HEK293 (cell line): Measurements from ENCODE around the gene CHEK1.
A peak's percentile ranks its signal among the peaks of the same experiment; 100 is the strongest.

ENCODE experiments used
- GLIS2 ChIP-seq: fragments of 450-650 bp; formaldehyde crosslinking; IDR thresholded peaks from 2 replicates; pipeline ENCODE4 v1.5.1; 2016; ENCODE audit warnings: missing biosample characterization, missing genetic modification characterization
- IKZF3 ChIP-seq: fragments of 450-650 bp; IDR thresholded peaks from 2 replicates; pipeline ENCODE4 v1.5.0; 2018; ENCODE audit warnings: missing biosample characterization, mild to moderate bottlenecking, missing genetic modification characterization, moderate library complexity
- REPIN1 ChIP-seq: fragments of 450-650 bp; formaldehyde crosslinking; IDR thresholded peaks from 2 replicates; pipeline ENCODE4 v1.5.1; 2017; ENCODE audit warnings: missing biosample characterization, missing genetic modification characterization, low read depth
- YY1 ChIP-seq: fragments of 450-650 bp; formaldehyde crosslinking; IDR thresholded peaks from 2 replicates; pipeline ENCODE4 v1.5.1; 2018; ENCODE audit warnings: missing biosample characterization, missing genetic modification characterization
- ZNF133 ChIP-seq: fragments of 450-650 bp; formaldehyde crosslinking; IDR thresholded peaks from 2 replicates; pipeline ENCODE4 v1.5.1; 2016; ENCODE audit warnings: missing biosample characterization, missing genetic modification characterization
- ZNF146 ChIP-seq: fragments of 450-650 bp; formaldehyde crosslinking; IDR thresholded peaks from 2 replicates; pipeline ENCODE4 v1.5.1; 2016; ENCODE audit warnings: missing biosample characterization, missing genetic modification characterization
- ZNF16 ChIP-seq: fragments of 450-650 bp; formaldehyde crosslinking; IDR thresholded peaks from 2 replicates; pipeline ENCODE4 v1.5.1; 2016; ENCODE audit warnings: low read depth, missing biosample characterization, missing genetic modification characterization
- ZNF211 ChIP-seq: fragments of 450-650 bp; formaldehyde crosslinking; IDR thresholded peaks from 2 replicates; pipeline ENCODE4 v1.5.1; 2016; ENCODE audit warnings: low read depth, missing biosample characterization, missing genetic modification characterization
- ZNF426 ChIP-seq: fragments of 450-650 bp; formaldehyde crosslinking; IDR thresholded peaks from 2 replicates; pipeline ENCODE4 v1.5.1; 2017; ENCODE audit warnings: missing biosample characterization, missing genetic modification characterization, mild to moderate bottlenecking, inconsistent platforms, moderate library complexity
- ZNF433 ChIP-seq: fragments of 450-650 bp; formaldehyde crosslinking; IDR thresholded peaks from 2 replicates; pipeline ENCODE4 v1.5.1; 2016; ENCODE audit warnings: missing biosample characterization, missing genetic modification characterization, low read depth
- ZNF596 ChIP-seq: fragments of 450-650 bp; IDR thresholded peaks from 2 replicates; pipeline ENCODE4 v1.5.0; 2018; ENCODE audit warnings: missing biosample characterization, mild to moderate bottlenecking, missing genetic modification characterization, moderate library complexity
- ZNF621 ChIP-seq: fragments of 450-650 bp; formaldehyde crosslinking; IDR thresholded peaks from 2 replicates; pipeline ENCODE4 v1.5.1; 2017; ENCODE audit warnings: missing biosample characterization, missing genetic modification characterization
- ZNF626 ChIP-seq: fragments of 450-650 bp; sonication (Bioruptor Pico); formaldehyde crosslinking; IDR thresholded peaks from 2 replicates; pipeline ENCODE4 v1.5.1; 2018; ENCODE audit warnings: missing biosample characterization, missing genetic modification characterization, inconsistent platforms
- ZNF664 ChIP-seq: fragments of 450-650 bp; formaldehyde crosslinking; IDR thresholded peaks from 2 replicates; pipeline ENCODE4 v1.5.1; 2016; ENCODE audit warnings: missing biosample characterization, missing genetic modification characterization
- ZNF777 ChIP-seq: fragments of 450-650 bp; formaldehyde crosslinking; IDR thresholded peaks from 2 replicates; pipeline ENCODE4 v1.5.1; 2017; ENCODE audit warnings: missing biosample characterization, missing genetic modification characterization, borderline replicate concordance
- TF ChIP-seq, protein P1 (sequence below): fragments of 450-650 bp; formaldehyde crosslinking; IDR thresholded peaks from 2 replicates; pipeline ENCODE4 v1.5.1; 2016; ENCODE audit warnings: missing biosample characterization, missing genetic modification characterization
- TF ChIP-seq, protein P2 (sequence below): fragments of 450-650 bp; formaldehyde crosslinking; IDR thresholded peaks from 2 replicates; pipeline ENCODE4 v1.5.1; 2016; ENCODE audit warnings: missing biosample characterization, missing genetic modification characterization
- TF ChIP-seq, protein P3 (sequence below): fragments of 450-650 bp; formaldehyde crosslinking; IDR thresholded peaks from 2 replicates; pipeline ENCODE4 v1.5.1; 2016; ENCODE audit warnings: missing biosample characterization, missing genetic modification characterization
- TF ChIP-seq, protein P4 (sequence below): fragments of 450-650 bp; formaldehyde crosslinking; IDR thresholded peaks from 2 replicates; pipeline ENCODE4 v1.5.1; 2016; ENCODE audit warnings: missing biosample characterization, missing genetic modification characterization, low read depth
- TF ChIP-seq, protein P5 (sequence below): fragments of 450-650 bp; formaldehyde crosslinking; conservative IDR thresholded peaks from 2 replicates; pipeline ENCODE4 v1.5.1; 2016; ENCODE audit warnings: low read depth, missing biosample characterization, missing genetic modification characterization
- TF ChIP-seq, protein P6 (sequence below): fragments of 450-650 bp; formaldehyde crosslinking; IDR thresholded peaks from 2 replicates; pipeline ENCODE4 v1.5.1; 2017; ENCODE audit warnings: missing biosample characterization, missing genetic modification characterization

CHEK1 gene

DNA sequence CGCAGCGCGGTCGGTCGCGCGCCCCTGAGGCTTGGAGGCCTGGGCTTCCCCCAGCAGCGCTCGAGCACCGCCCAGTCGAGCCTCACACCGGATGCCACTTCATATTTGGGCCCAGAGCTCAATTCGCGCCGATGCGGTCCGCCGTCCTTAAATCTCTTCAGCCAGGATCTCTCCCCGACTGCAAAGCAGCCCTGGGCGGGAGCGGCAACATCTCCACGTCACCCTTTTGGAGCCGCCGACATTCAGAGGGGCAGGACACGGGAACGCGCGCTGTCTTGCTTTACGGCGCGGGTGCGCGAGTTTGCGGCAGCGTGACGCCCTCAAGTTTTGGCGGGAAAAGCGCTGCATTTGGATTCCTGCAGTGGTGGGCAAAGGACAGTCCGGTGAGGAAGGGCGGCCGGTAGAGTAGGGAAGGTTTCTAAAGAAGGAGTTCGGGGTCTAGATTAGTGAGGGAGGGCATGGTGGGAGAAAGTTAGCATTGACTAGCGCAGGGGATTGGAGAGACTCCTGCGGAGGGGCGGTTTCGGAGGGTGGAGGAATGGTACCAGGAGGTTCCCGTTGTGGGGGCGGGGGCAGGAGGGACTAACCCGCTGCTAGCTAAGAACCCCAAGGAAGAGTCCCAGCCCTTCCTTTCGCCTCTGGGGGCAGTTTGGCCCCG lies 796 bp downstream of the CHEK1 start (continued):
- TF ChIP-seq ZNF777 (tag by site-specific recombination) = no peak
- TF ChIP-seq, protein P1, sequence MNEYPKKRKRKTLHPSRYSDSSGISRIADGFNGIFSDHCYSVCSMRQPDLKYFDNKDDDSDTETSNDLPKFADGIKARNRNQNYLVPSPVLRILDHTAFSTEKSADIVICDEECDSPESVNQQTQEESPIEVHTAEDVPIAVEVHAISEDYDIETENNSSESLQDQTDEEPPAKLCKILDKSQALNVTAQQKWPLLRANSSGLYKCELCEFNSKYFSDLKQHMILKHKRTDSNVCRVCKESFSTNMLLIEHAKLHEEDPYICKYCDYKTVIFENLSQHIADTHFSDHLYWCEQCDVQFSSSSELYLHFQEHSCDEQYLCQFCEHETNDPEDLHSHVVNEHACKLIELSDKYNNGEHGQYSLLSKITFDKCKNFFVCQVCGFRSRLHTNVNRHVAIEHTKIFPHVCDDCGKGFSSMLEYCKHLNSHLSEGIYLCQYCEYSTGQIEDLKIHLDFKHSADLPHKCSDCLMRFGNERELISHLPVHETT (tag by site-specific recombination) = peak; percentile 96
- TF ChIP-seq, protein P2, sequence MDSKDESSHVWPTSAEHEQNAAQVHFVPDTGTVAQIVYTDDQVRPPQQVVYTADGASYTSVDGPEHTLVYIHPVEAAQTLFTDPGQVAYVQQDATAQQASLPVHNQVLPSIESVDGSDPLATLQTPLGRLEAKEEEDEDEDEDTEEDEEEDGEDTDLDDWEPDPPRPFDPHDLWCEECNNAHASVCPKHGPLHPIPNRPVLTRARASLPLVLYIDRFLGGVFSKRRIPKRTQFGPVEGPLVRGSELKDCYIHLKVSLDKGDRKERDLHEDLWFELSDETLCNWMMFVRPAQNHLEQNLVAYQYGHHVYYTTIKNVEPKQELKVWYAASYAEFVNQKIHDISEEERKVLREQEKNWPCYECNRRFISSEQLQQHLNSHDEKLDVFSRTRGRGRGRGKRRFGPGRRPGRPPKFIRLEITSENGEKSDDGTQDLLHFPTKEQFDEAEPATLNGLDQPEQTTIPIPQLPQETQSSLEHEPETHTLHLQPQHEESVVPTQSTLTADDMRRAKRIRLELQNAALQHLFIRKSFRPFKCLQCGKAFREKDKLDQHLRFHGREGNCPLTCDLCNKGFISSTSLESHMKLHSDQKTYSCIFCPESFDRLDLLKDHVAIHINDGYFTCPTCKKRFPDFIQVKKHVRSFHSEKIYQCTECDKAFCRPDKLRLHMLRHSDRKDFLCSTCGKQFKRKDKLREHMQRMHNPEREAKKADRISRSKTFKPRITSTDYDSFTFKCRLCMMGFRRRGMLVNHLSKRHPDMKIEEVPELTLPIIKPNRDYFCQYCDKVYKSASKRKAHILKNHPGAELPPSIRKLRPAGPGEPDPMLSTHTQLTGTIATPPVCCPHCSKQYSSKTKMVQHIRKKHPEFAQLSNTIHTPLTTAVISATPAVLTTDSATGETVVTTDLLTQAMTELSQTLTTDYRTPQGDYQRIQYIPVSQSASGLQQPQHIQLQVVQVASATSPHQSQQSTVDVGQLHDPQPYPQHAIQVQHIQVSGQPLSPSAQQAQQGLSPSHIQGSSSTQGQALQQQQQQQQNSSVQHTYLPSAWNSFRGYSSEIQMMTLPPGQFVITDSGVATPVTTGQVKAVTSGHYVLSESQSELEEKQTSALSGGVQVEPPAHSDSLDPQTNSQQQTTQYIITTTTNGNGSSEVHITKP (tag by site-specific recombination) = peak; percentile 72
- TF ChIP-seq, protein P3, sequence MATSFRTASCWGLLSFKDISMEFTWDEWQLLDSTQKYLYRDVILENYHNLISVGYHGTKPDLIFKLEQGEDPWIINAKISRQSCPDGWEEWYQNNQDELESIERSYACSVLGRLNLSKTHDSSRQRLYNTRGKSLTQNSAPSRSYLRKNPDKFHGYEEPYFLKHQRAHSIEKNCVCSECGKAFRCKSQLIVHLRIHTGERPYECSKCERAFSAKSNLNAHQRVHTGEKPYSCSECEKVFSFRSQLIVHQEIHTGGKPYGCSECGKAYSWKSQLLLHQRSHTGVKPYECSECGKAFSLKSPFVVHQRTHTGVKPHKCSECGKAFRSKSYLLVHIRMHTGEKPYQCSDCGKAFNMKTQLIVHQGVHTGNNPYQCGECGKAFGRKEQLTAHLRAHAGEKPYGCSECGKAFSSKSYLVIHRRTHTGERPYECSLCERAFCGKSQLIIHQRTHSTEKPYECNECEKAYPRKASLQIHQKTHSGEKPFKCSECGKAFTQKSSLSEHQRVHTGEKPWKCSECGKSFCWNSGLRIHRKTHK (tag by site-specific recombination) = no peak
- no peak for TF ChIP-seq ZNF433 (tag by site-specific recombination)
- TF ChIP-seq, protein P4, sequence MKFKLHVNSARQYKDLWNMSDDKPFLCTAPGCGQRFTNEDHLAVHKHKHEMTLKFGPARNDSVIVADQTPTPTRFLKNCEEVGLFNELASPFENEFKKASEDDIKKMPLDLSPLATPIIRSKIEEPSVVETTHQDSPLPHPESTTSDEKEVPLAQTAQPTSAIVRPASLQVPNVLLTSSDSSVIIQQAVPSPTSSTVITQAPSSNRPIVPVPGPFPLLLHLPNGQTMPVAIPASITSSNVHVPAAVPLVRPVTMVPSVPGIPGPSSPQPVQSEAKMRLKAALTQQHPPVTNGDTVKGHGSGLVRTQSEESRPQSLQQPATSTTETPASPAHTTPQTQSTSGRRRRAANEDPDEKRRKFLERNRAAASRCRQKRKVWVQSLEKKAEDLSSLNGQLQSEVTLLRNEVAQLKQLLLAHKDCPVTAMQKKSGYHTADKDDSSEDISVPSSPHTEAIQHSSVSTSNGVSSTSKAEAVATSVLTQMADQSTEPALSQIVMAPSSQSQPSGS (tag by site-specific recombination) = peak; percentile 77
- no peak for TF ChIP-seq ZNF596 (tag by site-specific recombination)
- no peak for TF ChIP-seq ZNF626 (tag by site-specific recombination)
- peak; percentile 53 for TF ChIP-seq ZNF146
- peak; percentile 67 for TF ChIP-seq YY1 (tag by site-specific recombination)
- TF ChIP-seq ZNF664 (tag by site-specific recombination) = no peak
- TF ChIP-seq, protein P5, sequence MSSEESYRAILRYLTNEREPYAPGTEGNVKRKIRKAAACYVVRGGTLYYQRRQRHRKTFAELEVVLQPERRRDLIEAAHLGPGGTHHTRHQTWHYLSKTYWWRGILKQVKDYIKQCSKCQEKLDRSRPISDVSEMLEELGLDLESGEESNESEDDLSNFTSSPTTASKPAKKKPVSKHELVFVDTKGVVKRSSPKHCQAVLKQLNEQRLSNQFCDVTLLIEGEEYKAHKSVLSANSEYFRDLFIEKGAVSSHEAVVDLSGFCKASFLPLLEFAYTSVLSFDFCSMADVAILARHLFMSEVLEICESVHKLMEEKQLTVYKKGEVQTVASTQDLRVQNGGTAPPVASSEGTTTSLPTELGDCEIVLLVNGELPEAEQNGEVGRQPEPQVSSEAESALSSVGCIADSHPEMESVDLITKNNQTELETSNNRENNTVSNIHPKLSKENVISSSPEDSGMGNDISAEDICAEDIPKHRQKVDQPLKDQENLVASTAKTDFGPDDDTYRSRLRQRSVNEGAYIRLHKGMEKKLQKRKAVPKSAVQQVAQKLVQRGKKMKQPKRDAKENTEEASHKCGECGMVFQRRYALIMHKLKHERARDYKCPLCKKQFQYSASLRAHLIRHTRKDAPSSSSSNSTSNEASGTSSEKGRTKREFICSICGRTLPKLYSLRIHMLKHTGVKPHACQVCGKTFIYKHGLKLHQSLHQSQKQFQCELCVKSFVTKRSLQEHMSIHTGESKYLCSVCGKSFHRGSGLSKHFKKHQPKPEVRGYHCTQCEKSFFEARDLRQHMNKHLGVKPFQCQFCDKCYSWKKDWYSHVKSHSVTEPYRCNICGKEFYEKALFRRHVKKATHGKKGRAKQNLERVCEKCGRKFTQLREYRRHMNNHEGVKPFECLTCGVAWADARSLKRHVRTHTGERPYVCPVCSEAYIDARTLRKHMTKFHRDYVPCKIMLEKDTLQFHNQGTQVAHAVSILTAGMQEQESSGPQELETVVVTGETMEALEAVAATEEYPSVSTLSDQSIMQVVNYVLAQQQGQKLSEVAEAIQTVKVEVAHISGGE = peak; percentile 53
- no peak for TF ChIP-seq ZNF133 (tag by site-specific recombination)
- no peak for TF ChIP-seq ZNF621 (tag by site-specific recombination)
- no peak for TF ChIP-seq ZNF426 (tag by site-specific recombination)
- TF ChIP-seq, protein P6, sequence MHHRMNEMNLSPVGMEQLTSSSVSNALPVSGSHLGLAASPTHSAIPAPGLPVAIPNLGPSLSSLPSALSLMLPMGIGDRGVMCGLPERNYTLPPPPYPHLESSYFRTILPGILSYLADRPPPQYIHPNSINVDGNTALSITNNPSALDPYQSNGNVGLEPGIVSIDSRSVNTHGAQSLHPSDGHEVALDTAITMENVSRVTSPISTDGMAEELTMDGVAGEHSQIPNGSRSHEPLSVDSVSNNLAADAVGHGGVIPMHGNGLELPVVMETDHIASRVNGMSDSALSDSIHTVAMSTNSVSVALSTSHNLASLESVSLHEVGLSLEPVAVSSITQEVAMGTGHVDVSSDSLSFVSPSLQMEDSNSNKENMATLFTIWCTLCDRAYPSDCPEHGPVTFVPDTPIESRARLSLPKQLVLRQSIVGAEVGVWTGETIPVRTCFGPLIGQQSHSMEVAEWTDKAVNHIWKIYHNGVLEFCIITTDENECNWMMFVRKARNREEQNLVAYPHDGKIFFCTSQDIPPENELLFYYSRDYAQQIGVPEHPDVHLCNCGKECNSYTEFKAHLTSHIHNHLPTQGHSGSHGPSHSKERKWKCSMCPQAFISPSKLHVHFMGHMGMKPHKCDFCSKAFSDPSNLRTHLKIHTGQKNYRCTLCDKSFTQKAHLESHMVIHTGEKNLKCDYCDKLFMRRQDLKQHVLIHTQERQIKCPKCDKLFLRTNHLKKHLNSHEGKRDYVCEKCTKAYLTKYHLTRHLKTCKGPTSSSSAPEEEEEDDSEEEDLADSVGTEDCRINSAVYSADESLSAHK (tag by site-specific recombination) = peak; percentile 65; the same call in 1 of the 2 replicates
- no peak for TF ChIP-seq ZNF211
- TF ChIP-seq ZNF16 (tag by site-specific recombination) = no peak
- peak; percentile 94 for TF ChIP-seq GLIS2 (tag by site-specific recombination)
- no peak; the same call in none of the 2 replicates for TF ChIP-seq IKZF3 (tag by site-specific recombination)
- peak; percentile 83; the same call in 1 of the 2 replicates for TF ChIP-seq REPIN1
